ENCODE results near the gene SKIC2.

DNA sequence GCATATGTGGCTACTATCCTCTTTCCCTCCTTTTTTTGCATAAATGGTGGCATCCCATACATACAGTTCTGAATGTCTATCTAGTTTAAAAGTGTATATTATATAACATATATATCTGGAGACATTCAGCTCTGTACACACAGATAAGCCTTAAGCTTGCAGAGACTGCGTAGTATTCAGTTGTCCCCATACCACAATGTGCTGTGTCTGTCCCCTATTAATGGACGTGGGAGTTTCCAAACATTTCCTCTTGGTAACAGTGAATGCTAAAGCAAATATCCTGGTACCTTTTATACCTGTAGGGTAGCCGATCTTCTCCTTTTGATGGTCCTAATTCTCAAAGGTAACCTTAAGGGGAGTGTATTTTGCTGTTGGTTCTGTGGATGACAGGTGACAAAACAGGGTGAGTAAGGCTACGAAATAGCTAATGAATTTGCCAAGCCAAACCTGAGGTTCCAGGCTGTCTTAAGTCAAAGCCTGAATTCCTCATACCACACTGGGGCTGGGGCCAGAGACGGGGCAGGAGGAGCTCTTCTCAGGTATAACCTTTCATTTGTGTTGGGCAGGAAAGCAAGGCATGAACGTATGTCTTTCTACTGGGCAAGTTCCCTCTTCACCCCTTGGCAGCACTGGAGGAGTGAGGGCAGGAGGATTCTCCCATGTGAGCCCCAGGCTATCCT lies 39.2 kb upstream of the SKIC2 start:
- TF ChIP-seq, protein P1, sequence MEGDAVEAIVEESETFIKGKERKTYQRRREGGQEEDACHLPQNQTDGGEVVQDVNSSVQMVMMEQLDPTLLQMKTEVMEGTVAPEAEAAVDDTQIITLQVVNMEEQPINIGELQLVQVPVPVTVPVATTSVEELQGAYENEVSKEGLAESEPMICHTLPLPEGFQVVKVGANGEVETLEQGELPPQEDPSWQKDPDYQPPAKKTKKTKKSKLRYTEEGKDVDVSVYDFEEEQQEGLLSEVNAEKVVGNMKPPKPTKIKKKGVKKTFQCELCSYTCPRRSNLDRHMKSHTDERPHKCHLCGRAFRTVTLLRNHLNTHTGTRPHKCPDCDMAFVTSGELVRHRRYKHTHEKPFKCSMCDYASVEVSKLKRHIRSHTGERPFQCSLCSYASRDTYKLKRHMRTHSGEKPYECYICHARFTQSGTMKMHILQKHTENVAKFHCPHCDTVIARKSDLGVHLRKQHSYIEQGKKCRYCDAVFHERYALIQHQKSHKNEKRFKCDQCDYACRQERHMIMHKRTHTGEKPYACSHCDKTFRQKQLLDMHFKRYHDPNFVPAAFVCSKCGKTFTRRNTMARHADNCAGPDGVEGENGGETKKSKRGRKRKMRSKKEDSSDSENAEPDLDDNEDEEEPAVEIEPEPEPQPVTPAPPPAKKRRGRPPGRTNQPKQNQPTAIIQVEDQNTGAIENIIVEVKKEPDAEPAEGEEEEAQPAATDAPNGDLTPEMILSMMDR (IDR thresholded peaks at IDR 0.05): no peak
- TF ChIP-seq POLR2A (IDR thresholded peaks at IDR 0.05): no peak
